Stimulated activated CD4-positive, alpha-beta T cell treated with anti-CD3 and anti-CD28 coated beads, Interleukin-4, amount 100 ng/mL, for 24 hours (primary cell): ENCODE data around the gene RNF169.
"Not testable (repeated sequence)": the region's sequence is repeated elsewhere in the genome, so short reads cannot be mapped to it uniquely, and the experiment has no call there.

Experiments used
- DNase-seq: peaks from one replicate; pipeline ENCODE4 v3.0.0-alpha.2; 2020

Gene RNF169

DNA sequence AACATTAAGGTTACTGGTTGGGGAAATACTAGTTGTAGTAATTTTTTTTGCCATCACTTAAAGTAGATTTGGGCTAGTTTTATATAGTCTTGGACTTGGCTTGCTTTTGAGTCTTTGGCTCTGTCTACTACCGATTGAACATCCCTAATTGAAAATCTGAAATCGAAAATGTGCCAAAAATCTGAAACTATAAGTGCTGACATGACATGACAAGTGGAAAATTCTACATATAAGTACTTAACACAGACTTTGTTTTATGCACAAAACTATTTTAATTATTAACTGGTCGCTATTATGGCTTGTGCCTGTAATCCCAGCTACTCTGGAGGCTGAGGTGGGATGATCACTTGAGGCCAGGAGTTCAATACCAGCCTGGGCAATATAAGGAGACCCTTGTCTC lies 22.5 kb downstream of the RNF169 start:
- no peak for DNase-seq

- DNase-seq: no peak
These were observed 24.8 kb downstream of the RNF169 start for GRCh38 chr11:74773476-74773875.

DNA sequence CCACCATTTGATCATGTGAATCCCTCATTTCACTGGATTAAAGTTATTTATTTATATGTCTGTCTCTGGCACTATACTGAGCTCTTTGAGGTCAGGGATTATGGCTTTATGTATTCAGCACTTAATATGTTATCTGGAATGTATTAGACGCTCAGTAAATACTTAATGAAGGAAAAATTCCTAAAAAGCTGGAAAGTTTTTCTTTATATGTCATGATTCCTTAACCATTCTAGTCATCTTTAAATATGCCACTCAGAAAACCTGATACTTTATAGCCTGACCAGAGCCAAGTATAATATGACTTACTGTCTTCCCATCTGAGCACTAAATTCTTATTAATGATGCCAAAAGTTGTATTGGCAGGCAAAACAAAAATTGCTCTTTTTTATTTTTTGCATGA lies 27.1 kb downstream of the RNF169 start:
- no peak for DNase-seq

DNA sequence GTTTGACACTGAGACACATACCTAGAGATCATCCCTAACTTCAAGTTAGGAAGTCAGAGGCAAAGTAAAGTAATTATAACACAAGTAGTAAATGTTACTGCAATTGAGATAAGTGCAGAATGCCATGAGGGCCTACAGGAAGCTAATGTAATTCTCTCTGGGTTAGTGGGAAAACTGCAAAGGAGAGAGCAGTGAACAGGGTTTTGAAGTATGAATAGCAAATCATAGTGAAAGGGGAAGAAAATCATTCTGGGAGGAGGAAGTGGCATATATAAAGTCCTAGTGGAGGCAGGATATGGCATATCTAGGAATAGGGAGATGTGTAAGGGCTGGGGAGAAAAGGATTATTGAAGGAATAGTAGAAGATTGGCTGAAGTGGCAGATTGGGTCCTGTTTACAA lies 27.9 kb downstream of the RNF169 start:
- no peak for DNase-seq

DNA sequence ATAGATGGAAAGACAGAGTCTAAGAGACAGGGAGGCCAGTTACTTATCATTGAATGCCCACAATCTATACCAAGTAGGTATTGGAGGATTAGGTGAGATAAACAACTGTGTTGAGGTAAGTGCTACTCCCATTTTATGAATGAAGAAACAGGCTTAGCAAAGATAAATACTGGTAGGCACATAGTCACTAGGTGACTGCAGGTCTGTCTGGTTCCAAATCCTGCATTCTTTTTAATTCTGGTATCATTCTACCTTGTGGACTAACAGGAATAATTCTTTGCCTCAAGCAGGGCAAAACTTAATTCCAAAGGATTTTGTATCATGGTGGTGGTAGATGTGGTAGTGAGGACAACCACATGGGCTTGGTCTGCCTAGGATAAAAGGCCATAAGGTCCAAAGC lies 28.4 kb downstream of the RNF169 start:
- DNase-seq: no peak

DNA sequence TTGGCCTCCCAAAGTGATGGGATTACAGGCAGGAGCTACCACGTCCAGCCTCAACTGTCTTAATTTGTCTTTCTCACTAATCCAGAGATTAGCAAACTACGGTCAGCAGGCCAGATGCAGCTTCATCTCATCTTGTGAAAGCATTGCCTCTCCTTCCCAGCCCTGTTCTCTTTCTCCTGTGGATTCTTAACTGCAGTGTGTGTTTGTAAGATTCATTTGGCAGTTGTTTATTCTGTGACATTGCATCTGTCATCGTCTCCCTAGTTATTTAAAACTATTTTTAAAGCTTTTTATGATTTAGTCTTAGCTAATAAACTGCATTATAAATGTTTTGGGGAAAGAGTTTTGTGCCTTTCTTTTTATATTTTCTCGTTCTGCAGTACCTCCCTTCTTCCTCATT lies 29.2 kb downstream of the RNF169 start:
- no peak for DNase-seq

- DNase-seq: no peak
These were observed 29.9 kb downstream of the RNF169 start for GRCh38 chr11:74778581-74778980.

DNA sequence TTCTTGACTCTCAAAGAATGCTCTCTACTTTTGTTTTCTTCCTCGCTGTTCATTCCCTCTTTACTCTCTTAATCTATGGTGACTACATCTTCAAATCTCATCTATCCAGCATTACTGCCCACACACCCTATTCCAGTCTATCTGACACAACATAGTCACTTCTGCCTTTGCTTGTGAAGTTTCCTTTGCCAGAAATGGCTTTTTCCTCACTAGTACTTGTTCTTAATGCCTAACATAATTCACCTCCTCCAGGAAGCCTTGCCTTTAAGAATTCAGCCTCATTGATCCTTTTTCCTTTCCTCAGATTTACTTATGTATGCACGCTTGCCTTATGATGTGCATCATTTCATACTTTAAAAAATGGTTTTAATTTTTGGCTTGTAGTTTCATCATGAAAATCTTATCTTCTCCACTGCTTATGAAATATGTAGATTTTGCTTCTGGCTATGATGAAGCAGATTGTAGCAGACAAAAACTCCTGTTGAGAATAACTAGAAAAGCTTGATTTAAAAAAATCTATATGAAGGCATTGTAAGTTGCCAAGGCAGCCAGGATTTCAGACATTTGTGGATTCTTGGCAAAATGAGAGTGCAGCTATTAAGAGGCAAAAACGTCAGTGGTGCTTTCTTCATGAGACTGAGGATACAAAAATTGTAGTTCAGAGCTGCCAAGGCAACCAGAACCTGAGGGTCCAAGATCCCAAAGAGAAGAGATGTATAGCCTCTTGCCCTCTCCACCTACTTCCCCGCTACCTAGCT lies 31.8 kb downstream of the RNF169 start:
- no peak for DNase-seq

DNA sequence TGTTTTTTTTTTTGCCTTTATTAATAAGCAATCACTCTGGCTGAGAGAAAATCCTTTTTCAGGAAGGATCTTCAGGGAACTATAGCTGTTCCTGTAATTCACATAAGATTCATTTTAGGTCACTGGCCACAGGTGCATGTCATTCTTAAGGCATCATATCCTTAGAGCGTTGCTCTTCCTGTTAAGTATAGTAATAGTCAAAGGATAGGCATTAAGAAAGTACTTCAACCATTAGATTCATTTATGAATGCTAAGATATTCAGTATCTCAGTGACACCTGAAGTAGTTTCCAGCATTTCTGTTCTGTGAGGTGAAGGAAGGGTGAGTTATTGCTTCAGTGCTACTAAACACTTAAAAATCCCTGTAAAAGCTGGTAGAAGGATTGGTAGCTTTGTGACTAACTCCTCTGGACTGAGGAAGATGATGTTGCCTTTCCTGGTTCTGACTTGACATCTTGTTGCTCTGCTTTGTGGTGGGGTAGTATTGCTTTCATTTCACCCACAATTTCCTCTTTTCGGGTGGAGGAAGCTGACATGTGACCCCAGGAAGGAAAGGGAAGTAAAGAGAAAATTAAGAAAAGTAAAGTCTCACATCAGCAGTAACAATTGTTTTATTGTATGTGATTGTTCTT lies 34.7 kb downstream of the RNF169 start:
- no peak for DNase-seq

- DNase-seq: no peak
These were observed 35.6 kb downstream of the RNF169 start for GRCh38 chr11:74784234-74784633.

DNA sequence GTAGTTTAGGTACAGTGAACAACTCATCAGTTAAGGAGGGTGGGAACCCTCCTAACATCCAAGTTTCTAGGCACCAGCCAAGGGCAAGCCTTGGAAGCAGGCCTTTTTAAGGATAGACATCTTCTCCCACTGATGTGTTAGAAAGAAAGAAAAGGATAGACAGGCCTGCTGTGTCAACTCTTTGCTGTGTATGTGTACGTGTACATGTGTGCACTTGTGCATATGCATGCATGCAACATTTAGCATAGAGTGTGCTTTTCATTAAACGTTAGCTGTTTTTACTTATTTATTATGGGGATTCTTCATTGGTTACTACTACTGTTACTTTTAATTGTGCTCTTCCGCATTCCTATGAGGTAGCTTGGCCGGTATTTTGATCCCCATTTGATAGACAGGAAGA lies 36.1 kb downstream of the RNF169 start:
- DNase-seq: no peak

DNA sequence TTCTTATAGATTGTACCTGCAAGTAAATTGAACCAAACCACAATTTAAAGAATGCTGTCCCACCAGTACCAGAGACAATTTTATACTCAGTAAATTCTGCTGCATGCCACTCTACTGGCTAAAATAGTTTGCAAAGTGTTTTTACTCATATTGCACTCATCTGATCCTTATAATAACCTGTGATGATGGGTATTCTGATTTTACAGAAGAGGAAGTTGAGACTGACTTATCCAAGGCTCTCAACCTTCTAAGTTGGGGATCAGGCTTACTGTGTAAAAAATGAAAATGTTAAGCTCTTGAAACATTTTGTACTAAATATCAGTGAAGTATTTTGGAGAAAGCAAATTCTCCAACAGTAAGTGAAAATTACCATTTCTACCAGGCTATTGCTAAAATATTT lies 37.9 kb downstream of the RNF169 start:
- no peak for DNase-seq

DNA sequence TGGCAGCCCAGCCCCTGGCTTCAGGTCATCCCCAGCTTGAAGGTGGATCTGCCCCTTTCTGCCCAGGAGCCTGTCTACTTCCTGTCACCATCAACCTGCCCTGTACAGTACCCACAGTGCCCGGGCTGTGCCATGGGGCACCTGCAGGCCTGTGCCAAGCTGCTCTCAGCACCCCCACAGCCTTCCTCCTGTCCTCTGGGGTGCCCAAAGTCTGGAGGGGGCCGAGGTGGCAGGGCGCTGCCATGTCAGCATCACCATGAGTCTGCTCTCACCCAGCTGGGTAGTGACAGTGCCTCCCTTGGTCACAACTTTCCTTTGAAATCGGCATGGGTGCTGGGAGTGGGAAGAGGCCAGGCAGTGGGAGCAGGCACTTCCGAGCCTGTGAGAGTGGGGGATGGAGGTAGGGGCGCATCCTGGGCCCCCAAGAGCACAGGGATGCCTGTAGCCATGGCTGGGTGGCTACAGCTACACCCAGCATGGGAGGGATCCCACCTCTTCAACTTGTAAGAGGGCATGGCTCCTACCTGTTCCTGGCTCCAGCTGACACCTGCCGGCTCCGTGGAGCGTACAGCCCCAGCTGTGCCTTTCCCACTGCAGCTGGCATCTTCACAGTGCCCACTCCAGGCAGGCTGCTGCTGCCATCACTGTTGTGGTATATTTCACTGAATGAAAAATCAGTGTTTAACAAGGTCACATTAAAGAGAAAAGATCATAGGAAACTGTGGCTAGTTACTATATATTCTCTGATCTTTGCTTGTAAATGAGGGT lies 42.9 kb downstream of the RNF169 start:
- DNase-seq: no peak

DNA sequence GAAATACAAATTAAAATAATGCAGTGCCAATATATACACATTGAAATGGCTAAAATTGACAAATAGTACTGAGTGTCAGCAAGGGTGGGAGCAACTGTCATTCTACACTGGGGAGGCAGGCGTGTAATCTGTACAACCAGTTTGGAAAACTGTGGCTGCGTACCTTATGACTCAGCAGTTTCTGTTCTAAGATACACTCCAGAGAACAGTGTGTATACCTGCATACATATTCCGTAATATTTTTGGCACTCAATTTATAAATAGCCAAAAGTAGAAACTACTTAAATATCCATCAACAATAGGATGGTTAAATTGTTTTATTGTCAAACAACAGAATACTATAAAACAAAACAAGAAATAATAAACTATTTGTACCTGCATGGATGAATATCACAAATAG lies 57.6 kb downstream of the RNF169 start:
- DNase-seq: no peak

DNA sequence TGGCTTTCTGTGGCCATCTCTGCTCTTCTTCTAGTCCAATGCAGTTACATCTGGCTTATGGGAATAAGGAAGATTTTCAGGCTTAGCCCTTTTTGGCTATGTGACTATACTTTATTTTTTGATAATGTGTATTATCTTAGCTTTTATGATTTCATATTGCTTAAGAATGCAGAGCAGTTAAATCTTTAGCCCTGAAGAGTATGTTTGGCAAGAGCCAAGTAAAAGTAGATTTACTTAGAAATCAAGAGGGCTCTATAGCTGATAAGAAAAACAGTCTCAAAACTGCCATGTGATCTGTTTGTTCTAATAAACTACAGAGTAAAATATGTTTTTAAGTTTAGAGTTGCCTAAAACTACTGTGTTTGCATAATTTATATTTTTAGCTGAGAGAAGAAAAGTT lies 61.2 kb downstream of the RNF169 start:
- no peak for DNase-seq

- no peak for DNase-seq
These were observed 67.3 kb downstream of the RNF169 start for GRCh38 chr11:74815966-74816365.

GRCh38 chr11:74816664-74817063 lies 68.0 kb downstream of the RNF169 start:
- no peak for DNase-seq

DNA sequence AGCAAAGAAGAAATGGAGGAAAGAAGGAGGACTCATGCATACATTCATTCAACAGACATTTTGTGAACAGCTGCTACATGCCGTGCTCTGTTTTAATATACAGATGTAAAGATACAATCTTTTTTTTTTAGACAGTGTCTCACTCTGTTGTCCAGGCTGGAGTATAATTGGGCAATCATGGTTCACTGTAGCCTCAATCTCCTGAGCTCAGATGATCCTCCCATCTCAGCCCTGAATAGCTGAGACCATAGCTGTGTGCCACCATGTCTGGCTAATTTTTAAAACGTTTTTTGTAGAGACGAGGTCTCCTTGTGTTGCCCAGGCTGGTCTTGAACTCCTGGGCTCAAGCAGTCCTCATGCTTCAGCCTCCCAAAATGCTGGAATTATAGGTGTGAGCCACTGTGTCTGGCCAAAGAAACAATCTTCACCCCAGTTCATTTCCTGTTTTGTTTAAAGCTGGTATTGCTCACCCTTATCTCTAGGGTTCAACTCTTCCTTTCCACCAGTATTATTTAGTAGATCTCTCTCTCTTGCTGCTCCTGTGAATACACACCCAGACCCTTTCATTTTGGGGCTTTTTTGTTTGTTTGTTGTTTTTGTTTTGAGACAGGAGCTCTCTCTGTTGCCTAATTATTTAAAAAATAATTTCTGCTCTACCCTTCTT lies 69.8 kb downstream of the RNF169 start:
- DNase-seq: no peak

DNA sequence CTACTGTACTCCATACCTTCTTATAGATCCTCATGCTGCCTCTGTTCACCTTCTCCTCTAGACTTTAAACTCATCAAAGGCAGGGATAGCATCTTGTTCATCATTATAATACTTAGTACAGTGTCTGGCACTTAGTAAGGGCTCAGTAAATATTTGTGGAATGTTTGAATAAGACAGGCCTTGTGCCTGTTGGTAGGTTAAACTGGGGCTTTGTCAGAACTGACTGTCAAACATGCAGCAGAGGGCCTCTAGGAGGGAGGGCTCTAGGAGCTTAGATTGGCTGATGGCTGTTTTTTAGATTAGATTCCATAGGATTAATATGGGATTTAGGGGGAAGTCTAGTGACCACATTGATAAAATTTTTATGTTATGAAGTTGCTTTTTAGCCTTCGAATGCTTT lies 70.8 kb downstream of the RNF169 start:
- no peak for DNase-seq

DNA sequence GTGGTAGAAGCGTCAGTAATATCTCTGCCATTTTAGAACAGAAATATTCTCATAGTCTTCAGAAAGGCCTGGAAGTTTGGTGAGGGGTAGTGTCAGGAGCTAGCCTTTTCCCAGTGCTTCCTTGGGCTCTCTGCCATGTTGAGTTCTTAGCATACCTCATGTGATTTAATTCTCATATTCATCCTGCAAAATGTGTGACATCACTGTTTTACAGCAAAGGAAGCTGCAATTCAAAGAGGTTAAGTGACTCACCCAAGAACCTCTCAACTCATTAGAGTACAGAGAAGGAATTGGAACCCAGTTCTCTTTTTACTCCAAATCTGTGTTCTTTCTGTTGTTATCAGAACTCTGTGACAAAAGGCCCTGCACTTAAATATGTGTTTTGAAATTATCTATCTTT lies 72.1 kb downstream of the RNF169 start:
- DNase-seq: no peak

GRCh38 chr11:74822170-74822569 lies 73.5 kb downstream of the RNF169 start:
- DNase-seq: no peak

DNA sequence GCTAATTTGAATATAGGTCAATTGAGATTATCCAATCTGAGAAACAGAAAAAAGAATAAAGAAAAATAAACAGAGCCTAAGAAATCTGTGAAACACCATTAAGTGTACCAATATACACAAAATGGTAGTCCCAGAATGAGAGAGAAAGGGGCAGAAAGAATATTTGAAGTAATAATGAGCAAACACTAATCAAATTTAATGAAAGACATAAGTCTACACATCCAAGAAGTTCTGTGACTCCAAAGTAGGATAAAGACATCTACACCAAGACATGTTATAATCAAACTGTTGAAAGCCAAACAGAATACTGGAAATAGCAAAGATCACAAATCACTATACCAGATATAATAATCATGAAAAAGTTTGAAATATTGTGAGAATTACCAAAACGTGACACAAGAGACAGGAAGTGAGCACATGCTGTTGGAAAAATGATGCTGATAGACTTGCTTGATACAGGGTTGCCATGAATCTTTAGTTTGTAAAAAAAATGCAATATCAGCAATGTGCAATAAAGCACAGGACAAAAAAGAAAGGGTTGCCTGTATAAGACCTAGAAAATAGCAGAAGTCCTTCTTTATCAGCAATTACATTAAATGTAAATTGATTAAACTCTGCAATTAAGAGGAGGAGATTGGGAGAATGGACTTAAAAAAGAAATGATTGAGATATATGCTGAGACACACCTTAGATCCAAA lies 75.8 kb downstream of the RNF169 start:
- DNase-seq: no peak

GRCh38 chr11:74825596-74825995 lies 76.9 kb downstream of the RNF169 start:
- not testable (repeated sequence) for DNase-seq
